Effector CD4-positive, alpha-beta T cell (primary cell): Measurements from ENCODE around the gene TRIM49D2. TPM values are rescaled to one million over a fixed set of nuclear protein-coding genes. Genes with fewer than 3 reads are reported as not detected.
"Not testable (repeated sequence)": the region's sequence is repeated elsewhere in the genome, so short reads cannot be mapped to it uniquely, and the experiment has no call there.

Experiments
- DNase-seq: peaks from one replicate; pipeline ENCODE4 v3.0.0-alpha.2; 2020
- total RNA-seq: gene quantifications from one replicate; lab custom pipeline; 2026; lab: John Stamatoyannopoulos, UW

The TRIM49D2 gene
- total RNA-seq: not detected

GRCh38 chr11:89923764-89924163 is at the start of gene TRIM49D2:
TSS of gene TRIM49D2 (plus strand) at chr11:89924064. CDS start at chr11:89926762, 2,698 bp downstream.
- not testable (repeated sequence) for DNase-seq

GRCh38 chr11:89877511-89877910 is 46.4 kb upstream of the TRIM49D2 start:
- not testable (repeated sequence) for DNase-seq

- DNase-seq: not testable (repeated sequence)
These were observed 30.6 kb upstream of the TRIM49D2 start for GRCh38 chr11:89893245-89893644.

GRCh38 chr11:89900809-89901208 is 23.1 kb upstream of the TRIM49D2 start:
- DNase-seq: not testable (repeated sequence)

- no peak for DNase-seq
These were observed 1.6 kb upstream of the TRIM49D2 start, which contains the start of gene TRIM49D1 for GRCh38 chr11:89922195-89922660. TSS of gene TRIM49D1 (minus strand) at chr11:89922245. CDS start at chr11:89917710, 4,535 bp downstream.

- DNase-seq: not testable (repeated sequence)
These were observed 37.0 kb downstream of the TRIM49D2 start for GRCh38 chr11:89960833-89961232.

GRCh38 chr11:89965737-89966136 is 41.9 kb downstream of the TRIM49D2 start, which contains the start of gene TRIM64:
TSS of gene TRIM64 (plus strand) at chr11:89966037. CDS start at chr11:89968504, 2,467 bp downstream.
- DNase-seq: not testable (repeated sequence)
